ENCODE measurements around the gene F7.

- TF ChIP-seq CTCF (IDR thresholded peaks at IDR 0.05) (no peak), POLR2A (IDR thresholded peaks at IDR 0.05) (no peak)
These were observed 55.8 kb downstream of the F7 start for GRCh38 chr13:113161433-113161832.

All from thyroid gland (tissue), 4 donors.